Lower leg skin (tissue), 4 donors: ENCODE results near the gene MMP19. TPM values are rescaled to one million over a fixed set of nuclear protein-coding genes. Genes with fewer than 3 reads are reported as not detected.

ENCODE experiments used
- DNase-seq, 2 donors: peaks; one replicate each; pipeline ENCODE4 v3.0.0-alpha.2; 2019; ENCODE audit warnings: low spot score in 2 of 2
- H3K4me3 ChIP-seq: fragments of 200-600 bp; sonication (generic); 2 replicates; pipeline ENCODE4 v1.5.1; 2017; ENCODE audit warnings: mild to moderate bottlenecking, low read depth; ENCODE audit not compliant: poor library complexity, severe bottlenecking
- POLR2A ChIP-seq, 2 donors: fragments of 450-650 bp; IDR thresholded peaks; one replicate each; pipeline ENCODE4 v1.6.1; 2016 to 2017; ENCODE audit warnings: antibody characterized with exemption in 2 of 2, mild to moderate bottlenecking in 1 of 2, moderate library complexity in 1 of 2
- whole genome bisulfite sequencing, 2 donors: methylation state at CpG; one replicate each; pipeline ENCODE4 v1.1.5; 2018; 5-methylcytosine and 5-hydroxymethylcytosine counted together
- intact Hi-C: fragments of 100-400 bp; cut with DNase I; formaldehyde crosslinking; loops from one replicate; pipeline ENCODE4 v1.15.0; 2023; ENCODE audit warnings: low total_unique reads
- total RNA-seq, 4 donors: library from RNA; depleted of rRNA; stranded (reverse); fragments of >200 nt; gene quantifications; one replicate each; pipeline ENCODE4 v1.1.0, GENCODE V29; 2016
- TF ChIP-seq, protein P1 (sequence below), 3 donors: fragments of 450-650 bp; IDR thresholded peaks; one replicate each; pipeline ENCODE4 v1.5.1; 2016; ENCODE audit warnings: antibody characterized with exemption in 3 of 3, mild to moderate bottlenecking in 3 of 3, moderate library complexity in 2 of 3

MMP19 gene
- total RNA-seq, 4 donors from 2014 or later, result 3.4 to 9.0 (median 5.1) TPM

- DNase-seq, result no peak
- WGBS, 2 donors, result 83 to 85% methylated on average over 5 of the region's 5 CpGs
These were observed 33.5 kb downstream of the MMP19 start for GRCh38 chr12:55809274-55809673.

GRCh38 chr12:55806982-55807381, 35.8 kb downstream of the MMP19 start:
- intact Hi-C loops, result no loop called here
- 92 to 94% methylated on average over 8 of the region's 8 CpGs for WGBS, 2 donors
- DNase-seq, result no peak
- no peak for TF ChIP-seq POLR2A (IDR thresholded peaks at IDR 0.05)
- TF ChIP-seq, protein P1, sequence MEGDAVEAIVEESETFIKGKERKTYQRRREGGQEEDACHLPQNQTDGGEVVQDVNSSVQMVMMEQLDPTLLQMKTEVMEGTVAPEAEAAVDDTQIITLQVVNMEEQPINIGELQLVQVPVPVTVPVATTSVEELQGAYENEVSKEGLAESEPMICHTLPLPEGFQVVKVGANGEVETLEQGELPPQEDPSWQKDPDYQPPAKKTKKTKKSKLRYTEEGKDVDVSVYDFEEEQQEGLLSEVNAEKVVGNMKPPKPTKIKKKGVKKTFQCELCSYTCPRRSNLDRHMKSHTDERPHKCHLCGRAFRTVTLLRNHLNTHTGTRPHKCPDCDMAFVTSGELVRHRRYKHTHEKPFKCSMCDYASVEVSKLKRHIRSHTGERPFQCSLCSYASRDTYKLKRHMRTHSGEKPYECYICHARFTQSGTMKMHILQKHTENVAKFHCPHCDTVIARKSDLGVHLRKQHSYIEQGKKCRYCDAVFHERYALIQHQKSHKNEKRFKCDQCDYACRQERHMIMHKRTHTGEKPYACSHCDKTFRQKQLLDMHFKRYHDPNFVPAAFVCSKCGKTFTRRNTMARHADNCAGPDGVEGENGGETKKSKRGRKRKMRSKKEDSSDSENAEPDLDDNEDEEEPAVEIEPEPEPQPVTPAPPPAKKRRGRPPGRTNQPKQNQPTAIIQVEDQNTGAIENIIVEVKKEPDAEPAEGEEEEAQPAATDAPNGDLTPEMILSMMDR (IDR thresholded peaks at IDR 0.05), result no peak
- no peak overlapping the region for H3K4me3 ChIP-seq

More at GRCh38 chr12:55809274-55809673, 33.5 kb downstream of the MMP19 start:
- TF ChIP-seq, protein P1 (IDR thresholded peaks at IDR 0.05), result no peak
- no peak for TF ChIP-seq POLR2A (IDR thresholded peaks at IDR 0.05)
- H3K4me3 ChIP-seq, result no peak overlapping the region
- intact Hi-C loops, result no loop called here

DNA sequence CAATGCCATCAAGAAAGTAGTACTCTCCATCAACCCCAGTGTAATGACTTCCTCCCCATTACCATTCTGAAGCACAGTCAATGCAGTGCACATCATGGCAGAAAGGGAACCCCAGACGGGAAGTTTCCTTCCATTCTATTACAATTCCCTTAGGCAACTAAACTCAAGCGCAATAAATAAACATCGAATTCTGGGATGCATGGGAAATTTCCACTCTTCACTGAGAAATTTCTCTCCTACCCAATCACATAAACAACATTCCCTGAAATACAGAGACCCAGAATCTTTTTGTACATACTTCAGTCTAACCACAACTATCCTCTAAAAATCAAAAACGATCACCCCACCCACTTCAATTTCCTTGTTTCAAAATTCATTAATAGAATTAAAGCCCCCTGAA, 45.2 kb downstream of the MMP19 start:
- no peak for DNase-seq
- intact Hi-C loops, result no loop called here
- 64 to 71% methylated on average over 4 of the region's 4 CpGs for WGBS, 2 donors
- no peak for TF ChIP-seq POLR2A (IDR thresholded peaks at IDR 0.05)
- TF ChIP-seq, protein P1 (IDR thresholded peaks at IDR 0.05), result no peak
- no peak overlapping the region for H3K4me3 ChIP-seq

DNA sequence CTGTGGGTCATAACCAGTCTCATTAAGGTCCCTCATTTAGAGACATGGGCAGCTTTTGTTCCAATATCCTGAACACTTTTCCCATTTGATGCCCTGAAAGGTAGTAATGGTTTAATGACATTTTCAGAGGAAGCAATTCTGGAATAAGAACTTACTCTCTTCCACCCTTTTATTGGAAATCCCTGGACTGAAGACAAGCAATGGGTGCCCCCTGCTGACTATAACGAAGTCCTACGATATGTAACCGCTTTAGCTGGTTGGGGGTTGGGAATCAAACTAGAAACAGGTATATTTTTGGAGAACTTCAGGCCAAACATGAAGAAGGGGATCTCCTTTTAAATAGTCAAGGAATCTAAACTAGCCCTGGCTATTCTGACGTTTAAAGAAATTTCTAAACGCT, 45.7 kb downstream of the MMP19 start:
- DNase-seq, result no peak
- intact Hi-C loops, result no loop called here
- TF ChIP-seq POLR2A (IDR thresholded peaks at IDR 0.05), result no peak
- TF ChIP-seq, protein P1 (IDR thresholded peaks at IDR 0.05), result no peak
- no peak overlapping the region for H3K4me3 ChIP-seq
- WGBS, 2 donors, result 58 to 64% methylated on average over 5 of the region's 5 CpGs

DNA sequence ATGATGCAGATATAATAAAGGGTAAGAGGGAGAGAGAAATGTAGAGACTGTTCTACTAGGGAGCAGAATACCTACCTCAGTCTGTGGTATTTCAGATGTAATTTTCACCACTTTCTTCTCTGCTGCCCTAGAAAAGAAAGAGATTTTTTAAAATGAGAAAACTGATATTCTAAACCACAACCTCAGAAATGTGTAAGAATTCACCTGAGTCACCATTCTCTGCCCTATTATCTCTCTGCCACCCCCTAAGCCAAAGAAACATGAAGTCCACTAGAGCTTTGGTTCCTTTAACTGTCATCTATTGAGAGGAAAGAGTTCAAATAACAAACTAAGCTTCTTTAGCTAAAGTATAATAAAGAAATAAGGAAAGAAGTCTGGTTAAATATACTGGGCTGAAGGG, 46.8 kb downstream of the MMP19 start:
- TF ChIP-seq, protein P1 (IDR thresholded peaks at IDR 0.05), result no peak
- no peak for TF ChIP-seq POLR2A (IDR thresholded peaks at IDR 0.05)
- intact Hi-C loops, result no loop called here
- H3K4me3 ChIP-seq, result no peak overlapping the region
- no peak for DNase-seq

DNA sequence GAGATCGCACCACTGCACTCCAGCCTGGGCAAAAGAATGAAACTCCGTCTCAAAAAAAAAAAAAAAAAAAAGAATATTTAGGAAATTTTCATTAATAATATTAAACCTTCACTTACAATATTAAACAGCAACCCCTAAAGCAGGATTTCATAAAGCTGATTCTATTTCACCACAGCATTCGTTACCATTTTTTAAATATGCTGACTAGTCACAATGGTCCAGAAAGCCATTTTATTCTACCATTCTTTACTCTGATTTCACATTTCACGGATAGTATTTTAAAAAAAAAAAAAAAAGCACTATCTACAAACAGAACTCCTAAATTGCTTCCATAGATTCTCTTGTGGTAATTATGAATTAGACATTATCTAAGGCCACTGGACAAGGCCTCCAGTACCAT, 52.8 kb downstream of the MMP19 start:
- TF ChIP-seq POLR2A (IDR thresholded peaks at IDR 0.05), result no peak
- 94 to 96% methylated on average over 4 of the region's 4 CpGs for WGBS, 2 donors
- H3K4me3 ChIP-seq, result no peak overlapping the region
- intact Hi-C loops, result no loop called here
- DNase-seq, result no peak
